PC-3 (cell line): ENCODE data around the gene PAX2.

Source experiments
- CTCF ChIP-seq: fragments of 300-600 bp; sonication (generic); conservative IDR thresholded peaks from 2 replicates; pipeline ENCODE4 v1.5.1; 2017; ENCODE audit warnings: antibody characterized with exemption, low read depth, mild to moderate bottlenecking, low read length
- EZH2phosphoT487 ChIP-seq: fragments of 300-600 bp; sonication (generic); IDR thresholded peaks from 2 replicates; pipeline ENCODE4 v1.6.1; 2018; ENCODE audit warnings: mild to moderate bottlenecking, antibody characterized with exemption, low read length, borderline replicate concordance

- no peak for TF ChIP-seq CTCF
- TF ChIP-seq EZH2phosphoT487, result no peak
Measured at GRCh38 chr10:100735087-100735336, 10.4 kb upstream of the PAX2 start.
